Hepatocyte (in vitro differentiated cells): ENCODE results near the gene KLC3.

Experiments
- EZH2 ChIP-seq: fragments of 200-600 bp; sonication (generic); IDR thresholded peaks from 2 replicates; pipeline ENCODE4 v1.6.1; 2016; ENCODE audit warnings: antibody characterized with exemption, mild to moderate bottlenecking, borderline replicate concordance
- EZH2phosphoT487 ChIP-seq: fragments of 200-600 bp; sonication (generic); IDR thresholded peaks from one replicate; pipeline ENCODE4 v1.6.1; 2018; ENCODE audit warnings: antibody characterized with exemption, mild to moderate bottlenecking, low read depth, moderate library complexity; ENCODE audit not compliant: unreplicated experiment, severe bottlenecking
- TF ChIP-seq, protein P1 (sequence below): fragments of 200-600 bp; sonication (generic); IDR thresholded peaks from 2 replicates; pipeline ENCODE4 v1.5.1; 2016; ENCODE audit warnings: antibody characterized with exemption, mild to moderate bottlenecking; ENCODE audit not compliant: poor library complexity

DNA sequence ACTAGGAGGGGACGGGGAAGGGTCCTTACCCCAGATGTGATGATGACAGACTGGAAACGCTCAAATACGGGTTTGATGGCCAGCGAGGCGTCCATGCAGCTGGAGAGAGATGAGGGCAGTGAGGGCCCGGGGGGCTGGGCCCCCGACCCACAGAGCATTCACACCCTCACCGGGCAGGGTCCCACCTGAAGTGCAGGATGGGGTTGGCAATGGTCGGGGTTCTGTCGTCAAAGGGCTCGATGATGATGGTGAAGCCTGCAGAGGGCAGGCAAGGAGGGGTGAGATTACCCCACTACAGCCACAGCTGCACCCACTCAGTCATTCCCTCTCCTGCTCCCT is 16.9 kb downstream of the KLC3 start:
- TF ChIP-seq, protein P1, sequence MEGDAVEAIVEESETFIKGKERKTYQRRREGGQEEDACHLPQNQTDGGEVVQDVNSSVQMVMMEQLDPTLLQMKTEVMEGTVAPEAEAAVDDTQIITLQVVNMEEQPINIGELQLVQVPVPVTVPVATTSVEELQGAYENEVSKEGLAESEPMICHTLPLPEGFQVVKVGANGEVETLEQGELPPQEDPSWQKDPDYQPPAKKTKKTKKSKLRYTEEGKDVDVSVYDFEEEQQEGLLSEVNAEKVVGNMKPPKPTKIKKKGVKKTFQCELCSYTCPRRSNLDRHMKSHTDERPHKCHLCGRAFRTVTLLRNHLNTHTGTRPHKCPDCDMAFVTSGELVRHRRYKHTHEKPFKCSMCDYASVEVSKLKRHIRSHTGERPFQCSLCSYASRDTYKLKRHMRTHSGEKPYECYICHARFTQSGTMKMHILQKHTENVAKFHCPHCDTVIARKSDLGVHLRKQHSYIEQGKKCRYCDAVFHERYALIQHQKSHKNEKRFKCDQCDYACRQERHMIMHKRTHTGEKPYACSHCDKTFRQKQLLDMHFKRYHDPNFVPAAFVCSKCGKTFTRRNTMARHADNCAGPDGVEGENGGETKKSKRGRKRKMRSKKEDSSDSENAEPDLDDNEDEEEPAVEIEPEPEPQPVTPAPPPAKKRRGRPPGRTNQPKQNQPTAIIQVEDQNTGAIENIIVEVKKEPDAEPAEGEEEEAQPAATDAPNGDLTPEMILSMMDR, result no peak
- TF ChIP-seq EZH2 (no peak), EZH2phosphoT487 (no peak)
